Keratinocyte (primary cell): Measurements from ENCODE around the gene DDX49. TPM values are rescaled to one million over a fixed set of nuclear protein-coding genes. Genes with fewer than 3 reads are reported as not detected.

Source experiments
- DNase-seq: peaks from one replicate; pipeline ENCODE4 v3.0.0-alpha.2; 2011; ENCODE audit warnings: low read depth, missing footprints, low spot score
- FAIRE-seq: peaks from 2 replicates; lab custom pipeline; 2011; peaks lifted over from hg19 to GRCh38; lab: Jason Lieb, UNC
- H2AFZ ChIP-seq: 2 replicates; pipeline ENCODE4 v1.6.0; 2012; ENCODE audit warnings: low read length, control low read depth, inconsistent platforms; ENCODE audit not compliant: control insufficient read depth
- H3K27ac ChIP-seq: 2 replicates; pipeline ENCODE4 v1.5.1; 2011; ENCODE audit warnings: low read length; ENCODE audit not compliant: control insufficient read depth, insufficient read depth
- H3K27me3 ChIP-seq: 3 replicates; pipeline ENCODE4 v1.6.0; 2011; ENCODE audit warnings: low read length; ENCODE audit not compliant: control insufficient read depth, insufficient read depth; ENCODE audit errors: extremely low read depth
- H3K36me3 ChIP-seq, 2 experiments: 2 replicates in 1 of 2; 3 replicates in 1 of 2; pipeline ENCODE4 v1.5.1; 2011; ENCODE audit warnings: low read length in 2 of 2, mild to moderate bottlenecking in 1 of 2; ENCODE audit not compliant: control insufficient read depth in 2 of 2, insufficient read depth in 2 of 2; ENCODE audit errors: extremely low read depth in 1 of 2
- H3K4me1 ChIP-seq: 3 replicates; pipeline ENCODE4 v1.5.1; 2011; ENCODE audit warnings: low read length; ENCODE audit not compliant: control insufficient read depth, insufficient read depth; ENCODE audit errors: extremely low read depth
- H3K4me2 ChIP-seq: 3 replicates; pipeline ENCODE4 v1.6.0; 2011; ENCODE audit warnings: low read depth, low read length; ENCODE audit not compliant: control insufficient read depth, insufficient read depth; ENCODE audit errors: extremely low read depth
- H3K4me3 ChIP-seq, 3 experiments: fragments of 200-600 bp in 1 of 3; sonication (generic) in 1 of 3; 2 replicates in 2 of 3; 3 replicates in 1 of 3; pipeline ENCODE4 v1.5.1; 2011 to 2016; ENCODE audit warnings: low read length in 3 of 3, mild to moderate bottlenecking in 3 of 3, control low read depth in 2 of 3, inconsistent platforms in 1 of 3, low read depth in 1 of 3, mixed read lengths in 1 of 3, mixed run types in 1 of 3, moderate library complexity in 1 of 3; ENCODE audit not compliant: control insufficient read depth in 2 of 3, insufficient read depth in 2 of 3; ENCODE audit errors: extremely low read depth in 1 of 3
- H3K79me2 ChIP-seq: 2 replicates; pipeline ENCODE4 v1.6.0; 2012; ENCODE audit warnings: low read length; ENCODE audit not compliant: control insufficient read depth, insufficient read depth
- H3K9ac ChIP-seq: 3 replicates; pipeline ENCODE4 v1.6.0; 2011; ENCODE audit warnings: low read length; ENCODE audit not compliant: control insufficient read depth, insufficient read depth; ENCODE audit errors: extremely low read depth
- H3K9me1 ChIP-seq: 3 replicates; pipeline ENCODE4 v1.6.0; 2011; ENCODE audit warnings: low read length; ENCODE audit not compliant: control insufficient read depth, insufficient read depth; ENCODE audit errors: extremely low read depth
- H3K9me3 ChIP-seq: 2 replicates; pipeline ENCODE4 v1.5.1; 2012; ENCODE audit warnings: low read depth, low read length; ENCODE audit not compliant: control insufficient read depth
- H4K20me1 ChIP-seq: 3 replicates; pipeline ENCODE4 v1.6.0; 2011; ENCODE audit warnings: low read length; ENCODE audit not compliant: control insufficient read depth, insufficient read depth; ENCODE audit errors: extremely low read depth
- CTCF ChIP-seq, 3 experiments: IDR thresholded peaks in 1 of 3; conservative IDR thresholded peaks in 1 of 3; optimal IDR thresholded peaks in 1 of 3; 2 replicates in 2 of 3; 3 replicates in 1 of 3; pipeline versions ENCODE3 to v1.5.1; 2011; ENCODE audit warnings: low read length in 3 of 3, mild to moderate bottlenecking in 3 of 3, moderate library complexity in 2 of 3, control low read depth in 1 of 3, inconsistent platforms in 1 of 3; ENCODE audit not compliant: insufficient read depth in 2 of 3; ENCODE audit errors: extremely low read depth in 1 of 3
- EZH2 ChIP-seq: IDR thresholded peaks from one replicate; pipeline ENCODE4 v1.6.1; 2012; ENCODE audit warnings: inconsistent platforms, mild to moderate bottlenecking, low read length, moderate library complexity
- dilution Hi-C: fragments of 300-500 bp; cut with MboI; formaldehyde crosslinking; loops from one replicate; pipeline ENCODE4 v1.7.0; 2020; ENCODE audit warnings: low sequenced_read_pairs; ENCODE audit not compliant: extremely low pct_ligation_motif_present
- polyA plus RNA-seq, 5 experiments: library from polyadenylated mRNA; depleted of rRNA in 3 of 5; stranded (reverse) in 3 of 5; stranded (forward) in 1 of 5; unstranded in 1 of 5; fragments of >200 nt; gene quantifications; 1 replicate in 1 of 5; 2 replicates in 3 of 5; 3 replicates in 1 of 5; pipeline versions ENCODE4 v1.2.1 to v1.2.3, GENCODE V29; 2011 to 2012; ENCODE audit warnings: missing spikeins in 2 of 5, low read depth in 1 of 5, low replicate concordance in 1 of 5

The DDX49 gene
- polyA plus RNA-seq, 1 donor (not counting 4 experiments of a cell fraction or from before 2014, with no cell fraction given), result 39.2 TPM

GRCh38 chr19:18939922-18940768 lies 20.6 kb downstream of the DDX49 start:
- DNase-seq, result no peak
- H3K79me2 ChIP-seq, result peaks cover 46% of the 10 kb centered on the region
- H3K4me2 ChIP-seq, result peak overlapping the region; percentile 91

GRCh38 chr19:18940769-18941627 lies 21.5 kb downstream of the DDX49 start, which contains the start of gene HOMER3:
Gene HOMER3 (minus strand): TSS chr19:18941217. CDS start chr19:18938982, 2,235 bp downstream.
- no peak for DNase-seq
- Histone ChIP-seq H3K9ac (peak within 1 kb of the TSS; percentile 92), H2AFZ (peak within 1 kb of the TSS; percentile 65), H4K20me1 (no peaks in the 10 kb centered on the region), H3K4me2 (peak within 1 kb of the TSS; percentile 91), H3K27me3 (no peaks in the 10 kb centered on the region), H3K9me3 (no peaks in the 10 kb centered on the region), H3K27ac (peak within 1 kb of the TSS; percentile 84), H3K4me3 (peak within 1 kb of the TSS; percentile 89 to 96 (median 95)), H3K4me1 (peaks cover 7% of the 10 kb centered on the region), H3K9me1 (no peaks in the 10 kb centered on the region), H3K36me3 (peaks cover 14 to 21% of the 10 kb centered on the region in 2 experiments), H3K79me2 (peaks cover 46% of the 10 kb centered on the region)
- no peak for FAIRE-seq
- TF ChIP-seq EZH2, result no peak
- peak in 2 of 3 experiments; percentile 12 to 53 for TF ChIP-seq CTCF (optimal IDR thresholded peaks at IDR 0.05 in 1 of 3, IDR thresholded peaks at IDR 0.05 in 1 of 3, conservative IDR thresholded peaks at IDR 0.05 in 1 of 3; ENCODE audit: extremely low read depth in 1 of 3, insufficient read depth in 2 of 3, low read length in 3 of 3)
- dilution Hi-C loops, result no loop called here

More at GRCh38 chr19:18939922-18940768, 20.6 kb downstream of the DDX49 start:
- peak; percentile 32 for FAIRE-seq
- peak overlapping the region; percentile 89 to 96 (median 95) for H3K4me3 ChIP-seq
- H4K20me1 ChIP-seq, result no peaks in the 10 kb centered on the region
- no peaks in the 10 kb centered on the region for H3K27me3 ChIP-seq
- H3K9ac ChIP-seq, result peak overlapping the region; percentile 92
- TF ChIP-seq EZH2, result no peak
- no peak for TF ChIP-seq CTCF (optimal IDR thresholded peaks at IDR 0.05 in 1 of 3, IDR thresholded peaks at IDR 0.05 in 1 of 3, conservative IDR thresholded peaks at IDR 0.05 in 1 of 3; ENCODE audit: extremely low read depth in 1 of 3, insufficient read depth in 2 of 3, low read length in 3 of 3)
- no peaks in the 10 kb centered on the region for H3K9me3 ChIP-seq
- H2AFZ ChIP-seq, result no peak overlapping the region
- peaks cover 10% of the 10 kb centered on the region for H3K4me1 ChIP-seq
- no peaks in the 10 kb centered on the region for H3K9me1 ChIP-seq
- peaks cover 12 to 21% of the 10 kb centered on the region in 2 experiments for H3K36me3 ChIP-seq
- peak overlapping the region; percentile 84 for H3K27ac ChIP-seq
- dilution Hi-C loops, result no loop called here
